SK-N-SH (cell line): Measurements from ENCODE around the gene AMMECR1. TPM values are rescaled to one million over a fixed set of nuclear protein-coding genes. Genes with fewer than 3 reads are reported as not detected.

ENCODE experiments used
- CHD2 ChIP-seq: fragments of 150-350 bp; IDR thresholded peaks from 2 replicates; pipeline ENCODE4 v1.6.1; 2018; ENCODE audit warnings: low read length; ENCODE audit not compliant: partially characterized antibody
- EP300 ChIP-seq, 2 experiments: IDR thresholded peaks; 2 replicates each; pipeline versions ENCODE4 v1.4.0 to v1.6.1; 2012; ENCODE audit warnings: borderline replicate concordance in 1 of 2, low read depth in 1 of 2, low read length in 1 of 2
- EZH2phosphoT487 ChIP-seq: fragments of 200-600 bp; sonication (generic); IDR thresholded peaks from 2 replicates; pipeline ENCODE4 v1.6.1; 2017; ENCODE audit warnings: low read depth, mixed run types, mild to moderate bottlenecking, antibody characterized with exemption, moderate library complexity, borderline replicate concordance
- FOSL2 ChIP-seq: IDR thresholded peaks from 2 replicates; pipeline ENCODE4 v1.4.0; 2012; ENCODE audit warnings: low read depth, mild to moderate bottlenecking, moderate library complexity, borderline replicate concordance
- FOXJ3 ChIP-seq: sonication (generic); formaldehyde crosslinking; IDR thresholded peaks from 2 replicates; pipeline ENCODE4 v1.5.1; 2020; ENCODE audit warnings: mild to moderate bottlenecking, missing genetic modification reagents
- FOXM1 ChIP-seq: IDR thresholded peaks from 2 replicates; pipeline ENCODE4 v1.4.0; 2012; ENCODE audit warnings: low read depth, mild to moderate bottlenecking
- NFIC ChIP-seq: IDR thresholded peaks from 2 replicates; pipeline ENCODE4 v1.4.0; 2012; ENCODE audit warnings: borderline replicate concordance
- NRF1 ChIP-seq: IDR thresholded peaks from 2 replicates; pipeline ENCODE4 v1.6.1; 2012; ENCODE audit warnings: low read depth, mild to moderate bottlenecking, low read length
- POLR2AphosphoS5 ChIP-seq: IDR thresholded peaks from 2 replicates; pipeline ENCODE4 v1.6.1; 2012; ENCODE audit warnings: low read depth, low read length
- RFX5 ChIP-seq: IDR thresholded peaks from 2 replicates; pipeline ENCODE4 v1.6.1; 2012; ENCODE audit warnings: mild to moderate bottlenecking, improper control_type of control experiment, low read length
- RXRA ChIP-seq: IDR thresholded peaks from 2 replicates; pipeline ENCODE4 v1.4.0; 2012; ENCODE audit warnings: low read depth, mild to moderate bottlenecking, borderline replicate concordance
- SIN3A ChIP-seq: IDR thresholded peaks from 2 replicates; pipeline ENCODE4 v1.6.1; 2012; ENCODE audit warnings: low read depth, mild to moderate bottlenecking, low read length, moderate library complexity, borderline replicate concordance
- TCF12 ChIP-seq: IDR thresholded peaks from 2 replicates; pipeline ENCODE4 v1.4.0; 2012
- TEAD4 ChIP-seq: IDR thresholded peaks from 2 replicates; pipeline ENCODE4 v1.4.0; 2012; ENCODE audit warnings: mild to moderate bottlenecking, borderline replicate concordance; ENCODE audit not compliant: insufficient read depth
- YY1 ChIP-seq: IDR thresholded peaks from 2 replicates; pipeline ENCODE4 v1.4.0; 2012; ENCODE audit warnings: low read depth, mild to moderate bottlenecking
- polyA plus RNA-seq, 3 experiments: library from polyadenylated mRNA; depleted of rRNA; stranded (reverse); fragments of >200 nt; gene quantifications; 2 replicates each; pipeline ENCODE4 v1.2.3, GENCODE V29; 2012
- TF ChIP-seq, protein P1 (sequence below): IDR thresholded peaks from 2 replicates; pipeline ENCODE4 v1.6.1; 2012; ENCODE audit warnings: mild to moderate bottlenecking, low read depth, low read length, moderate library complexity
- TF ChIP-seq, protein P2 (sequence below): fragments of 150-350 bp; IDR thresholded peaks from 2 replicates; pipeline ENCODE4 v1.6.1; 2017; ENCODE audit warnings: antibody characterized with exemption, low read length, low read depth, borderline replicate concordance
- TF ChIP-seq, protein P3 (sequence below): fragments of 200-600 bp; sonication (generic); IDR thresholded peaks from 2 replicates; pipeline ENCODE4 v1.6.1; 2017; ENCODE audit warnings: antibody characterized with exemption, mild to moderate bottlenecking, moderate library complexity
- TF ChIP-seq, protein P4 (sequence below): IDR thresholded peaks from 2 replicates; pipeline ENCODE4 v1.4.0; 2012; ENCODE audit warnings: low read depth, borderline replicate concordance
- TF ChIP-seq, protein P5 (sequence below): IDR thresholded peaks from 2 replicates; pipeline ENCODE4 v1.4.0; 2012; ENCODE audit warnings: low read depth

The AMMECR1 gene
- polyA plus RNA-seq, 1 of the 3 experiments (the other 2 are of a cell fraction), result 1.3 TPM

DNA sequence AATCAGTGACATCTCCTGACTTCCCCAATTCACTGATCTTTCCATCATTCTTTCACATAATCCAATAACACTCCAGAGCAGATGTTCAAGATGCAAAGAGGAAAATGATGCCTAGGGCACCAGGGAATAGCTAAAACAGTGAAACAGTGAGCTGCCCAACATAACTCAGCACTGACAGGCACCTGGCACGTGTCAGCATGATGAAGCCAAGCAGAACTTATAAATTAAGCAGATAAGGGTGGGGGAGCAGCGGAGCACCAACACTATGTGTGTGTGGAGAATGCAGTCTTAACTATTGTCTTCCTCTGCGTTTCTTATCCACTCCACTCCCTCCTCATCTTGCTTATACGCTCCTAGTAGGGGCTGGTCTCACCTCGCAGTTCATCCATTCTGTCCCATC is 89.4 kb downstream of the AMMECR1 start (continued):
- TF ChIP-seq FOXJ3 (CRISPR knock-in tag) (no peak; the same call in 1 of the 2 replicates), YY1 (no peak), RFX5 (no peak), NRF1 (no peak), FOSL2 (no peak), POLR2AphosphoS5 (0 out of 2 replicates have a peak, but pooled peaks have one; percentile 36), SIN3A (no peak), CHD2 (peak; percentile 88), TEAD4 (no peak), FOXM1 (no peak), EP300 (IDR thresholded peaks at IDR 0.05; ENCODE audit: borderline replicate concordance in 1 of 2, low read depth in 1 of 2, low read length in 1 of 2) (peak in 1 of 2 experiments; percentile 94; a peak in 2 of 4 replicates), RXRA (no peak), NFIC (peak; percentile 32; the same call in 1 of the 2 replicates), EZH2phosphoT487 (no peak), TCF12 (peak; percentile 77)
- TF ChIP-seq, protein P1, sequence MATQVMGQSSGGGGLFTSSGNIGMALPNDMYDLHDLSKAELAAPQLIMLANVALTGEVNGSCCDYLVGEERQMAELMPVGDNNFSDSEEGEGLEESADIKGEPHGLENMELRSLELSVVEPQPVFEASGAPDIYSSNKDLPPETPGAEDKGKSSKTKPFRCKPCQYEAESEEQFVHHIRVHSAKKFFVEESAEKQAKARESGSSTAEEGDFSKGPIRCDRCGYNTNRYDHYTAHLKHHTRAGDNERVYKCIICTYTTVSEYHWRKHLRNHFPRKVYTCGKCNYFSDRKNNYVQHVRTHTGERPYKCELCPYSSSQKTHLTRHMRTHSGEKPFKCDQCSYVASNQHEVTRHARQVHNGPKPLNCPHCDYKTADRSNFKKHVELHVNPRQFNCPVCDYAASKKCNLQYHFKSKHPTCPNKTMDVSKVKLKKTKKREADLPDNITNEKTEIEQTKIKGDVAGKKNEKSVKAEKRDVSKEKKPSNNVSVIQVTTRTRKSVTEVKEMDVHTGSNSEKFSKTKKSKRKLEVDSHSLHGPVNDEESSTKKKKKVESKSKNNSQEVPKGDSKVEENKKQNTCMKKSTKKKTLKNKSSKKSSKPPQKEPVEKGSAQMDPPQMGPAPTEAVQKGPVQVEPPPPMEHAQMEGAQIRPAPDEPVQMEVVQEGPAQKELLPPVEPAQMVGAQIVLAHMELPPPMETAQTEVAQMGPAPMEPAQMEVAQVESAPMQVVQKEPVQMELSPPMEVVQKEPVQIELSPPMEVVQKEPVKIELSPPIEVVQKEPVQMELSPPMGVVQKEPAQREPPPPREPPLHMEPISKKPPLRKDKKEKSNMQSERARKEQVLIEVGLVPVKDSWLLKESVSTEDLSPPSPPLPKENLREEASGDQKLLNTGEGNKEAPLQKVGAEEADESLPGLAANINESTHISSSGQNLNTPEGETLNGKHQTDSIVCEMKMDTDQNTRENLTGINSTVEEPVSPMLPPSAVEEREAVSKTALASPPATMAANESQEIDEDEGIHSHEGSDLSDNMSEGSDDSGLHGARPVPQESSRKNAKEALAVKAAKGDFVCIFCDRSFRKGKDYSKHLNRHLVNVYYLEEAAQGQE, result no peak
- TF ChIP-seq, protein P2, sequence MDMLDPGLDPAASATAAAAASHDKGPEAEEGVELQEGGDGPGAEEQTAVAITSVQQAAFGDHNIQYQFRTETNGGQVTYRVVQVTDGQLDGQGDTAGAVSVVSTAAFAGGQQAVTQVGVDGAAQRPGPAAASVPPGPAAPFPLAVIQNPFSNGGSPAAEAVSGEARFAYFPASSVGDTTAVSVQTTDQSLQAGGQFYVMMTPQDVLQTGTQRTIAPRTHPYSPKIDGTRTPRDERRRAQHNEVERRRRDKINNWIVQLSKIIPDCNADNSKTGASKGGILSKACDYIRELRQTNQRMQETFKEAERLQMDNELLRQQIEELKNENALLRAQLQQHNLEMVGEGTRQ, result no peak
- TF ChIP-seq, protein P3, sequence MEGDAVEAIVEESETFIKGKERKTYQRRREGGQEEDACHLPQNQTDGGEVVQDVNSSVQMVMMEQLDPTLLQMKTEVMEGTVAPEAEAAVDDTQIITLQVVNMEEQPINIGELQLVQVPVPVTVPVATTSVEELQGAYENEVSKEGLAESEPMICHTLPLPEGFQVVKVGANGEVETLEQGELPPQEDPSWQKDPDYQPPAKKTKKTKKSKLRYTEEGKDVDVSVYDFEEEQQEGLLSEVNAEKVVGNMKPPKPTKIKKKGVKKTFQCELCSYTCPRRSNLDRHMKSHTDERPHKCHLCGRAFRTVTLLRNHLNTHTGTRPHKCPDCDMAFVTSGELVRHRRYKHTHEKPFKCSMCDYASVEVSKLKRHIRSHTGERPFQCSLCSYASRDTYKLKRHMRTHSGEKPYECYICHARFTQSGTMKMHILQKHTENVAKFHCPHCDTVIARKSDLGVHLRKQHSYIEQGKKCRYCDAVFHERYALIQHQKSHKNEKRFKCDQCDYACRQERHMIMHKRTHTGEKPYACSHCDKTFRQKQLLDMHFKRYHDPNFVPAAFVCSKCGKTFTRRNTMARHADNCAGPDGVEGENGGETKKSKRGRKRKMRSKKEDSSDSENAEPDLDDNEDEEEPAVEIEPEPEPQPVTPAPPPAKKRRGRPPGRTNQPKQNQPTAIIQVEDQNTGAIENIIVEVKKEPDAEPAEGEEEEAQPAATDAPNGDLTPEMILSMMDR, result no peak
- TF ChIP-seq, protein P4, sequence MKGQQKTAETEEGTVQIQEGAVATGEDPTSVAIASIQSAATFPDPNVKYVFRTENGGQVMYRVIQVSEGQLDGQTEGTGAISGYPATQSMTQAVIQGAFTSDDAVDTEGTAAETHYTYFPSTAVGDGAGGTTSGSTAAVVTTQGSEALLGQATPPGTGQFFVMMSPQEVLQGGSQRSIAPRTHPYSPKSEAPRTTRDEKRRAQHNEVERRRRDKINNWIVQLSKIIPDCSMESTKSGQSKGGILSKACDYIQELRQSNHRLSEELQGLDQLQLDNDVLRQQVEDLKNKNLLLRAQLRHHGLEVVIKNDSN, result no peak
- TF ChIP-seq, protein P5, sequence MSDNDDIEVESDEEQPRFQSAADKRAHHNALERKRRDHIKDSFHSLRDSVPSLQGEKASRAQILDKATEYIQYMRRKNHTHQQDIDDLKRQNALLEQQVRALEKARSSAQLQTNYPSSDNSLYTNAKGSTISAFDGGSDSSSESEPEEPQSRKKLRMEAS, result no peak
- TF ChIP-seq, all 33 proteins: peak for 8
